ENCODE data around the gene SLC37A2.

DNA sequence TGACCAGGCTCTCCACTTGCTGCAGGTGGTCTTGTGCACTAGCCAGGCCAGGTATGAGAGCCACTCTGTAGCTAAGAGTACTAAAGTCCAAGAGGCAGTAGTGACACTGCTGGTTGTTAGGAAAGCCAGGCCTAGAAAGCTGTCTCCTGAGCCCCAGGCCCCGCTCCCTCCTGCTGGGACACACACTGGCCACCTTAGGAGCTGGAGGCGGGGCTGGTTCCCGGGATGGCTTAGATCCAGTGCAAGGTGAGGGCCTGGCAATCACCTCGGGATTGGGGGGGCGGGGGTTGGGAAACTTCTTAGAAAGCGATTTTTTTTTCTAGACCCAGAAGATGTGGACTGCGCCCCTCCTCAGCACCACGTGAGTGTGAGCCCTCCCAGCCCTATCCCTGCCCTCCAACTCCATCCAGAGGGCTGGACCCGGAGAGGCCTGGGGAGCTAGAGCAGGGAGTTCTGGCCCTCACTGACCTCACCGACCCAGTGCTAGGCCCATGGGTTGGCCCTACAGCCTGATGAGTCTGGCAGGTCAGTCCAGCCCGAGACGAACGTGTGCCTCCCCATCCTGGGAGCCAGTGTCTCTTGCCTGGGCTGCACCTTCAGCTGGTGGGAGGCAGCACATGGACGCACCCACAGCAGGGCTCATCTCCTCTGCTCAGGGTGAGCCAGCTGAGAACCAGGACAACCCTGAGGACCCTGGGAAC is 18.1 kb downstream of the SLC37A2 start:
- TF ChIP-seq POLR2AphosphoS5 (IDR thresholded peaks at IDR 0.05; ENCODE audit: low read depth, low read length) (no peak), POLR2A (IDR thresholded peaks at IDR 0.05; ENCODE audit: low read depth, low read length) (no peak), TAF1 (IDR thresholded peaks at IDR 0.05; ENCODE audit: borderline replicate concordance, low read depth, low read length) (no peak)

Measured in GM12892 (cell line).